Hematopoietic multipotent progenitor cell treated with erythropoietin and hydrocortisone succinate and interleukin-3 and kit ligand, for 15 days (in vitro differentiated cells): ENCODE measurements around the gene SFSWAP.
A peak's percentile ranks its signal among the peaks of the same experiment; 100 is the strongest.
"Not testable (repeated sequence)": the region's sequence is repeated elsewhere in the genome, so short reads cannot be mapped to it uniquely, and the experiment has no call there.

Experiments used
- DNase-seq: peaks from one replicate; pipeline ENCODE4 v3.0.0-alpha.2; 2015; ENCODE audit warnings: low spot score

SFSWAP gene

DNA sequence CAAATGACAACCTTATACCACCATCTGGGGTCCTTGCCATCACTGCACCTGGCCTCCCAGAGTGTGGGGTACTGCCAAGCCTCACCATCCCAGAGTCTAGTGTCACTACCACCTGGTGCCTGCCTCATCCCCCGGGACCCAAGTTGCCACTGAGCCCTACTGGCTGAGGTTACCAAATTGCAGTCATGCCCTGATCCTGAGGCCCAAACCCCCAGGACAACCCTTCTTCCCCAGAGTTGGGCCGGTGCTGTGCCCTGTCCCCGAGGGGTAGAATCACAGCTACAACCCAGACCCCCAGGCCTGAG is 8.4 kb upstream of the SFSWAP start:
- no peak for DNase-seq

DNA sequence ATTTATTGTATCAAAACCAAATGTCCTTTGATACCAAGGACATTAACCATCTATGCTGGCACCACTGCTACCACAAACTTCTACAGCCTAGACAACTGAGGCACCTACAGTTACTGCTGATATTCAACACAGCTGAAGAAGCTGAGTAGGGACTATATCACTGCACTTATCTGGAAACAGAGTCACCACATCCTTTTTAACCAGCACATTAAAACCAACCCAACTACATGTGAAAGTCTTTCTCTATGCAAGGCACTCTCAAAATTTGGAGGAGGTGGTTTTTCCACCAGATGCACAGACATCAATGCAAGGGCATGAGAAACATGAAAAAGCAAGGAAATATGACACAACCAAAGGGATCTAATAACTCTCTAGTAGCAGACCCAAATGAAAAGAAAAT is 7.7 kb upstream of the SFSWAP start:
- no peak for DNase-seq

DNA sequence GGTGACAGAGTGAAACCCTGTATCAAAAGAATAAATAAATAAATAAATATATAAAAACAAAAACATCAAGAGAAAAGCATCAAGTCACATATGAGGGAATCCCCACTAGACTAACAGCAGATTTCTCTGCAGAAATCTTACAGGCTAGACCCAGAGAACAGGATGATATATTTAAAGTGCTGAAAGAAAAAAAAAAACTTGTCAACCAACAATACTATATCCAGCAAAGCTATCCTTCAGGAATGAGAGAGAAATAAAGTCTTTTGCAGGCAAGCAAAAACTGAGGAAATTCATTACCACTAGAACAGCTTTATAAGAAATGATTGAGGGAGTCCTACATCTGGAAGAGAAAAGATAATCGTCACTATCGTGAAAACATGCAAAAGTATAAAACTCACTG is 6.4 kb upstream of the SFSWAP start:
- no peak for DNase-seq

DNA sequence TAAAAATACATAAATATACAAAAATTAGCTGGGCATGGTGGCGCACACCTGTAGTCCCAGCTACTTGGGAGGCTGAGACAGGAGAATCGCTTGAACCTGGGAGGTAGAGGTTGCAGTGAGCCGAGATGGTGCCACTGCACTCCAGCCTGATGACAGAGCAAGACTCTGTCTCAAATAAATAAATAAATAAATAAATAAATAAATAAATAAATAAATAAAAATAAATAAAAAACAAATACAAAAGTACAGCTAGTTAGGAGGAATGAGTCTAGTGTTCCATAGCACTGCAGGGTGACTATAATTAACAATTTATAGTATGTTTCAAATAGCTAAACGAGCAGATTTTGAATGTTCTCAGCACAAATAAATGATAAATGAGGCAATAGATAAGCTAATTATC is 4.2 kb upstream of the SFSWAP start:
- not testable (repeated sequence) for DNase-seq

DNA sequence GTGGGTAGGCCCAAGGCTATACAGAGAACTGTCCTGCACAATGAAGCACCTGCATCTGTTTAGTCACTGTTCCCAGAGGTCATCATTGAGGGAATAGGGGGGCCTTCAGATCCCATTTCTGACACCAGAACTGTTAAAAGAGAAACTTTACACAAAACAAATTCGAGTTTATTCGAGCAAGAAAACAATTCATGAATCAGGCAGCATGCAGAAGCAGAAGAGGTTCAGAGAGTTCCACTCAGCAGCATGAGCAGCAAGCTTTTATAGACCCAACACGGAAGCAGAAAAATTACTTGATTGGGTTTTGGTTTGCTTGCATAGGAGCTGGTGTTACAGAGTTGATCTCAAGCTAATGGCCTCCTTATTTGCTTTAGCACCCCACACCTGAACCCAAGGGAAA is 1.7 kb upstream of the SFSWAP start:
- no peak for DNase-seq

DNA sequence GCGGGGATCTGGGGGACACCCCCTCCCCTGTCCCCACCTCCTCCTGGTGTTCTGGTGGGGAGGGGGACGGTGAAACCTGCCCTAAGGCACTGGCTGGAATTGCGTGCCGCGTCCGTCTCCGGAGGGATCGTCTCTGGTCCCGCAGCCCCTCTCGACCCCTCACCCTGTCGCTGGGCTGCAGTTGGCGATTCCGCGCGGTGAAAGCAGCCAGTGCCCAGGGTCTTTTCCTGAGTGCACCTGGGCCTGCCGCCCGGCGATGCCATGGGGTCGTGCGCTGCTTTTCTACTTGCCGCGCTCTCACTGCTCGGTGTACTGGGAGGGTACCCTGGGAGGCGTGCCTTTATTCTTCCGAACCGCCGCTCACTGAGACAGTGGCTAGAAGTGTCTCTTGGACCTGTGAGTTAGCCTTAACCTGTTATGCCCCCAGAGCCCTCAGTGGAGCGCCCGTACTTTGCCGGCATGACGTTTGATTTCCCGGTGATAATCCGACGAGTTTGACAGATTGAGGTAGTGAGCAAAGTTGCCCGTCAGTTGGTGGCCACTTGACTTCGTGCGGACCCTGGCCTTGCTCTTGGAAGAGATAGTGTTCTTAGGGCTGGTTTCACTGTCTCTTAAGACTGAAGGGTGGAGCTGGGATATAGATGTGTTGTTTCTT is 788 bp downstream of the SFSWAP start:
- DNase-seq: peak; percentile 17

DNA sequence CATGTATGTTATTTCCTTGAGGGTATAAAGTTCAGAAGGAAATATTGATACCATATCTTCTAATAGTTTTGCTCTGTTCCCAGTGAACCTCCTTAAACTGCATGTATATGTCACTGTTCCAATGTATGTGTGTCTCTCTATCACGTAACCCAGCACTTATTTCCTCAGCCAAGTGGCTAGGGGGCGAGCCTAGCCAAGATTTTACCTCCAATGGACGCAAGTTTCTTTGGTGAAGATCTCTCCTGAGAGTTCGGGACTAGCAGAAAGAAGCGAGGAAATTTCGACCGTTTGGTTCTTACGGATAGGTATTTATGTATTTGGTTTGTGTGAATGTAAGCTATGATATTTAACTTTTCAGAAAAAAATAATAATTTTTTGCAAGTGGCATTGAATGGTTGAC is 2.5 kb downstream of the SFSWAP start:
- DNase-seq: no peak

DNA sequence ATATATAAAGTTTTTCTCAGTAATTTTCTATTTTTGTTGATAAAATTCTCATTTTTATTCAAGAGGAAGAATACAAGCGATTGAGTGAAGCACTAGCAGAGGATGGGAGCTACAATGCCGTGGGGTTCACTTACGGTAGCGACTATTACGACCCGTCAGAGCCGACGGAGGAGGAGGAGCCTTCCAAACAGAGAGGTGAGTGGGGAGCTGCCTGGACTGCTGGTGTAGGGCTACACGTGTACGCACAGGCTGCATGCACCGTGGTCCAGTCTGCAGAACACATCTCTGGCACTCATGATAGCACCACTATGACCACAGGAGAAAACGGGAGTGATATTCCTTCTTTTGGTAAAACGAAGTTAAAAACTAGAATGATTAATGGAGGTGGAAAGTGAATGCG is 3.9 kb downstream of the SFSWAP start:
- no peak for DNase-seq

DNA sequence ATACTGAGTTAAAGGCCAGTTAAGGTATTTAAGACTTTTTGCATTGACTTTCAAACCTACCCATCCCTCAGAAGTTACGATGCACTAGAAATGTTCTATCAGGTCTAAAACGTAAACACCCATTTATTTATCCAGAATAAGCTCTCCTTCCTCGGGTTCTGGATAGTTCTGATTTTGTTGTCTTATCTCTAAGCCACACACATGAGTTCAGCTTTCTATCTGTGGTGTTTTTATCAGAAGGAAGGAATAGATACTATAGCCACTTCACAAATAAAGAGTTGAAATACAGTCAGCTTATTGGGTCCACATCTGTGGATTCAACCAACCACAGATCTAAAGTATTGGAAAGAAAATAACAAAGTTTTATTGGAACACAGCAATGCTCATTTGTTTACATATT is 5.4 kb downstream of the SFSWAP start:
- peak; percentile 10 for DNase-seq

DNA sequence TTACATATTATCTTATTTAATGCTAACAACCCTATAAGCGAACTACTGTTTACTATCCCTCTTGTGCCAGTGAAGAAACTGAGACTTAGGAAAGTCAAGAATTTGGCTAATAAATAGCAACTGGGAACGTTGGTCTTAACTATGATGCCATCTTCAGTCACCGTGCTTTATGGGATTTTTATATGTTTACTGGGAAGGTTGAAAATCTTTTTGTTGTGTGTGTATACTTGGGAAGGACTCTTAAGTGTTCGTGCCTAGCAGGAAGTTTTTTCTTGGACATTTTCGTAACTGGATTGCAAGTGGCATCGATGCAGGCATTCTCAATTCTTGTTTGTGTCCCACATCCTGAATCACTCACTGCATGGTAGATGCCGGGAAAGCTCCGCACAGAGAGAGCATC is 9.4 kb downstream of the SFSWAP start:
- no peak for DNase-seq

DNA sequence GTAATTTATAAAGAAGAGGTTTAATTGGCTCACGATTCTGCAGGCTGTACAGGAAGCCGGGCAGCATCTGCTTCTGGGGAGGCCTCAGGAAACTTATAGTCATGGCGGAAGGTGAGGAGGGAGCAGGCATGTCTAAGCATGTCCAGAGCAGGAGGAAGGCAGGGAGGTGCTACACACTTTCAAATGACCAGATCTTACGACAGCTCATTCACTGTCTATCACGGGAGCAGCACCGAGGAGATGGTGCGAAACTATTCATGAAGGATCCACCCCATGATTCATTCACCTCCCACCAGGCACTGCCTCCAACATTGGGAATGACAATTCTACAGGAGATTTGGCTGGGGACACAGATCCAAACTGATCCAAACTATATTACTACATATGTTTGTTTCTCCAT is 10.0 kb downstream of the SFSWAP start:
- DNase-seq: no peak

DNA sequence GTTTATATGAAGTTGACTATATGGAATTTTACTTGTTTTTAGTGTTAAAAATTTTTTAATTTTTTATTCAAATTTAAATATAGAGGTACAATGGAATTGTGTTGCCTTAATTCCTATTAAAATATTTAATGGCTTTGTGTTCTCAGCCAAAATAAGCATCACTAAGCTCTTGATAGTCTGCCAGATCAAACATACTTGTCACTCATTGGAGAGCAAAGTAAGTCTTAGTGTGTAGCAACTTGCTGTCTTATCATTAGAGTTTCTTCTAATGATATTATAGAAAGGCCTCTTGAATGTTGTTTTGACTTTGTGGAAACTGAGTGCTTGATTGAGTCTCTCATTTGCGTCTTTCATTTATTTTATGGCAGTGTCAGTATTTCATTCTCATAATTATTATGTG is 10.7 kb downstream of the SFSWAP start:
- no peak for DNase-seq

DNA sequence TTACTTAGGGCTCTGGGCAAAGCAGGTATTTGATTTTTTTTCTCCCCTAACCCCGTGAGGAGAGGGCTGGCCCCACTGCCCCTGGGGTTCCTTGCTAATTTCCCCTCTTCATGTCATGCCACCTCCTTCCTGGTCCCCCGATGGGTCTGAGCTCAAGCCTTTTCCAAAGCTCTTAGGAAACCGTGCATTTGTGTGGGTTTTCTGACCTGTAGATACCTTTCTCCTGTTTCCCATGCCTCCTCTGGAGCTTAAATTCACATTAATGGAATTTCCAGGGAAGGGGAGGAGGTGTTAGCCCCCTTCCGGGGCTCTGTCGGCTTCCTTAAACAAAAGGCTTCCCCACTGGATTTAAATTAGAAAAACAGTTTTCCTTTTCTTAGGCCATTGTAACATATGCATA is 12.6 kb downstream of the SFSWAP start:
- no peak for DNase-seq

DNA sequence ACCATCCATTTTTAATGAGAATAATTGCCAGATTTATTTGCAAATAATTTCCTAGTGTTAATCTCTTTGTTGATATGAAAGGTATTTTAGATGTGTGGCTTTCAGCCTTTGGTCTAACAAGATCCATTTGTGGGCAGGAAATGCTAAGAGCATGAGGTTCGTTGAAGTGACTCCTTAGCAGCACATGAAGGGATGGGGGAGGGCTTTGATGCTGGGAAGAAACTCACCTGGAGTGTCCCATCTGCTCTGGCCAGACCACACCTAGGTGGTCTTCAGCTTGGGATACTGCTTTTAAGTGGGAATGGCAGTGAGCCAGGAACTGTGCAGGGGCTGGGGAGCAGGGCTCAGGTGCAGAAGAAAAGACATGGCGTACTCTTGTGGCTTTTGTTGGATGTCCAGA is 13.6 kb downstream of the SFSWAP start:
- DNase-seq: no peak

DNA sequence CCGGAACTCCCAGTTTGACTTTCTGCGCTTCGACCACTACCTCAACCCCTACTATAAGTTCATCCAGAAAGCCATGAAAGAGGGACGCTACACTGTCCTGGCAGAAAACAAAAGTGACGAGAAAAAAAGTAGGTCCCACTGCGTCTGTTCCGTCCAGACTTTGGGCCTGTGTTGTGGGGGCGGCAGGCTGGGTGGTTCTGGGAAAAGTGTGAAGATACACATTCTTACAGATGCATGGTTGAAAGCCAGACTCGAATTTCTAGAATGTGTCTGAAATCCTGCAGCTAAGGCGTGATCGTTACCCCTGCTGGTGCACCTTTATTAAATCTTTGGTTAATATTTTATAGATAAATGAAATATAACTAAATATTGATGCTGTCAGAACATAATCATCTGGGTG is 14.6 kb downstream of the SFSWAP start:
- DNase-seq: no peak

DNA sequence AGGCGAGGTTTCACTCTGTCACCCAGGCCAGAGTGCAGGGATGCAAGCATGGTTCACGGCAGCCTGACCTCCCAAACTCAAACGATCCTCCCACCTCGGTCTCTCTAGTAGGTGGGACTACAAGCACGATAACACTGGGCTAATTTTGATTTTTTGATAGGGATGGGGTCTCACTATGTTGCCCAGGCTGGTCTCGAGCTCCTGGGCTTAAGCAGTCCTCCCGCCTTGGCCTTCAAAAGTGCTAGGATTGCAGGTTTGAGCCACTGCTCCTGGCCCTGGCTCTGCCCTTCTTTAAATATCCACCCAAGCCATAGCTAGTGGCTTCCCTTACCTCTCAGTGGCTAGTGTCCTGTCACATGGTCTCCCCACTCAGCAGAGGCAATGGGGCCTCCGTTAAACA is 17.8 kb downstream of the SFSWAP start:
- DNase-seq: no peak

DNA sequence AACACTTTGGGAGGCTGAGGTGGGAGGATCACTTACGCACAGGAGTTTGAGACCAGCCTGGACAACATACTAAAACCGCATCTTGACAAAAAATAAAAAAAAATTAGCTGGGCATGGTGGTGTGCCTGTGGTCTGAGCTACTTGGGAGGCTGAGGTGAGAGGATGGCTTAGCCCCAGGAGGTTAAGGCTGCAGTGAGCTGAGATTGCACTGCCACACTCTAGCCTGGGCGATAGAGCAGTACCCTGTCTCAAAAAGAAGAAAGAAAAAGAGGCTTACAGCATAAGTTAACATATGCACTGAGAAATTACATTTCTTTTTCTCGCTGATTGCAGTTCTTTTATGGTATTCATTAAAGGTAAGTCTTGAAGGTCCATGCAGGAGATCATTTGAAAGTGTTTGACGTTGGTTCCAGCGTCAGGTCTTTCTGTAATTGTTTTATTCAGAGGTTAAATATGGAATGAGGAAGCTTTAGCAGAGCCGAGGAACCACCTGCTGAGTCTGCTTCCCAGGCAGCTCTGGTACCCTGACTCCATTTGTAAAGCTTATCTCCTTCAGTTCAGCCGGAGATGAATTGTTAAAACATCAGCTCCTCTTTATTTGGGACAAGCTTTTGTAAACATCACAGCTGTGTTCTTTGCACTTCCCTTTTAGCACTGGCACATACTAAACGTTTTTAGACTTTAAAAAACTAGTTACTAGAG is 18.5 kb downstream of the SFSWAP start:
- no peak for DNase-seq

DNA sequence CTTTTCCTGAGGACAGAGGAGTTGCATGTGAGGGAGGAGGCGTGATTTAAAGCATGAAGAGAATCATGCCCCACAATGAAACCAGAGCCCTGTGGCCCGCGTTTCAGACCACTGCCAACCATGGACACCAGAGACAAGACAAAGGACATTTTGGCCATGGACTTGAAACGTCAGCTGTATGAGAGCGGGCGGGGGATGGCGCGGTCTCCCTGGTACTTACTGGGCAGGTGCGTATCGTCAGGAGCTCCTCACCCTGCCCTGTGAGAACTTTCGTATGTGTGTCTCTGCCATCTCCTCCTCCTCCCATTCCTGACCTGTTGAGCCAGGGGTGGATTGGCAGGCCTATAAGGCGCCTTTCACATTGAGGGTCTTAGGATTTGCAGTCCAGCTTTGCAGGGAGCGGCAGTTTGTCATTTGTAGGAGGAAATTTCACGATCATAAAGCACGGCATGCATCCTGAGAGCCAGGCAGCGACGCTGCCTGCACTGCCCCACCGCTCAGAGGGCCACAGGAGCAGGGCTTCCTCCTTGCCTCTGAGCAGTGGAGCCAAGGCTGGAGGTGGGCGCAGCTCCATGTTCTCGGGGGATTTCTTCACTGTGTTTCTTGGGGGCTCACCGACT is 22.2 kb downstream of the SFSWAP start:
- no peak for DNase-seq

DNA sequence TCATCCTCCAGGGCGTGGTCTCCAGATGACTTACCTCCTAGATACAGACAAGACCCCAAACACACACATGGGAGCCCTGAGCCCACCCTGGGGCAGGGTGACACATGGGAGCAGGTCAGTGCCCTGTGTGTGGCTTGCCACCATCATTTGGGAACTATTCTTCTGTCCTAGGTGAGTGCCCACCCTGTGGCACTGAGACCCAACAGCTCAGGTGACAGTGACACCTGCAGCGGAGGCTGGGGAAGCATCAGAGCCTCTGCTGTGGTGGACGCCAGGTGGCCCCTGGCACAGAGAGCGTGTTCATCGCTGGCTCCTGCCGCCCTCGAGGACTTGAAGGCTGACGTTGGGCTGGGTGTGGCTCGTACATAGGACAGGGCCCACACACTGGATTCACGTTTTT is 23.0 kb downstream of the SFSWAP start:
- no peak for DNase-seq

DNA sequence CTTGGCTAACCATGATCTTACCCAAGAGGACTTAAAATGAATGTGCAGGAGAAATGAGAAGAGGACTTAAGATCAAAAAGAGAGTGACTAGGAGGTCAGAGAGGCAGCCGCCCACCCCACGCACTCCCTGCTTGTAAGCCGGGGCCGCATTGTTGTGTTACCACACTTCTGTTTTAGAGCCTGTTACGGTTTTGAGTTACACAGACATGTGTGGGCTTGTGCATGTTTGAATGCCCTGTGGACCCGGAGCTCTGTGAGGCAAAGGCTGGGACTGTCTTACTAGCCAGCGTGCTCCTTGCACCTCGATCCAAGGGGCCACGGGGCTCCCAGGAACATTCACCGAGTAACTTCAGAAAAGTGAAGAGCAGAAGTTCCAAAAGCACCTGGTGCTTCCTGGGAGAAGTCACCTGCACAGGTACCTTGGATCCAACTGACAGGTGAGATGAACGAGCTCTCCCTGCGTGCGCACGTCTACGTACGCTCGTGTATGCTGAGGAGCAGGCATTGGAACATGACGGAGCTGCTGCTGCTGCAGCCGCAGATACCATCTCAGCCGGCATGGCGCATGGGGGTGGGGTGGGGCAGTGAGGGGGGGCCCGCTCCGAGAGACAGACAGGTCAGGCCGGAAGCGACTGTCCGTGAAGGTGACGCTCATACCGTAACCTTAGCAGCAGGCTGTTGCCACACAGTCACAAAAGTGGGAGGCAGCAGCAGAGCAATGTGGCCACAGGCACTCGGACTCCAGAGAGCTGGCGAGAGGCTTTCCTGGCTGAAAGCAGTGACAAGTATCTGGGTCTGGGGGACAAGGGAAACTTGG is 23.7 kb downstream of the SFSWAP start:
- no peak for DNase-seq

DNA sequence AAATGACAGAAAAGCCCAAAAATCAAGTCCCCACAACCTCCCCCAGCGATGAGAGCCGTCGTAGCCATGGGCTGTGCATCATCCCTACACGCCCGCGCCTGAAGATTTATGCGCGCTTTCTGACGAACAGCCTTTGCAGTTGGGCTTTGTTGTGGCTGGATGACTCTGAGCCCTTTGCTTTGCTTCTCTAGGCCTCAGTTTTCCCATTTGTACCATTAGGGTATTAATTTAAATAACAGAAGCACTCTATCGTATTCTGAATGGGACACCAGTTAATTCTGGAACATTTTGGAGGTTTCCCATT is 24.2 kb downstream of the SFSWAP start:
- no peak for DNase-seq

DNA sequence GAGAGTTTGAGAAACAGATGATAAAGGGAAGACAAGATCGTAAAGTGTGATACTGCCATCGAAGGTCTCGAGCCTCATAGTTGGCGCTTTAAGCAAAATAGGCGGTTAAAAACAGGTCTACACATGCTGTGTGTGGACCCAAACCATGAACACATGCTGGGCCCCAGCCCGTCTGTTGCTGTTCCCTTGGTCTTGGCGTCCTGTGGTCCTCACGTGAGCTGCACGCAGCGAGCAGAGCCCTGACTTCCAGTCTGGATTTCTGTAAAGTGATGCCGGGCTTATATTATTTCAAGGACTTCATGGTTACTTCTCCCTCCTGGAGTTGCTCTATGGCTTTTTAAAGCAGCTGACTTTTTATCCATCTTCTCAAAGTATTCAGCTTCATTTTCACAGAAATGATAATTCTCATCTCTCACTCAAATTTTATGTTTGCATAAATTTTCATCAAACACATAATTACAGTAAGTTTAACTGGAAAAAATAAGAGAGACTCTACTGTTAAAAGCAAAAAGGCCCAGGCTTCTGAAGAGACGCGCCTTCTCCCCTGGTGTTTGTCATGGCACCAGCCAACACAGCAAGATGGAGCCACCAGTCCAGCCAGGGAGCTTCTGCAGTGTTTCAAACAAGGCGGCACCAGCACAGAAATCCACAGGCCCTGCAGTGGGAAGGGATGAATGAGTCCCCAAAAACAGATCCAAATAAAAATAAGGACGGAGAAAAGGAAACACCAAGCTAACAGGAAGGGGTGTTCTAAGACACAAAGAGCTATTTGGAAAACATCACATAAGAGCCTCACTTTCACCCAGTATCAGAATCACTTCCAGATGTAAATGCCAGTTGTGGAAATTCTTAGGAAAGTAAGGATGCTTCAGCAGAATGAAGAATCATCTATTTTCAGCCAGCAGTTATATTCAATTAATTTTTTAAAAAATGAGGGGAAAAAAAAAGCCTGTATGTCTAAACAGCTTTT is 24.9 kb downstream of the SFSWAP start:
- no peak for DNase-seq
